GM21576 (cell line): Measurements from ENCODE around the gene GHITM.
"Not testable (repeated sequence)": the region's sequence is repeated elsewhere in the genome, so short reads cannot be mapped to it uniquely, and the experiment has no call there.

Experiments used
- ATAC-seq: cut with Tn5 transposase; IDR thresholded peaks from one replicate; pipeline ENCODE4 v1.9.1; 2021; ENCODE audit warnings: mild to moderate bottlenecking, moderate library complexity; ENCODE audit not compliant: unreplicated experiment

Gene GHITM

GRCh38 chr10:84147347-84147746, 8.0 kb downstream of the GHITM start:
- ATAC-seq: no peak

GRCh38 chr10:84148006-84148597, 8.8 kb downstream of the GHITM start:
- peak; percentile 68 for ATAC-seq

- no peak for ATAC-seq
Measured at GRCh38 chr10:84149854-84150253, 10.5 kb downstream of the GHITM start.

GRCh38 chr10:84152769-84153168, 13.5 kb downstream of the GHITM start:
- no peak for ATAC-seq

GRCh38 chr10:84155521-84155920, 16.2 kb downstream of the GHITM start:
- ATAC-seq: no peak

DNA sequence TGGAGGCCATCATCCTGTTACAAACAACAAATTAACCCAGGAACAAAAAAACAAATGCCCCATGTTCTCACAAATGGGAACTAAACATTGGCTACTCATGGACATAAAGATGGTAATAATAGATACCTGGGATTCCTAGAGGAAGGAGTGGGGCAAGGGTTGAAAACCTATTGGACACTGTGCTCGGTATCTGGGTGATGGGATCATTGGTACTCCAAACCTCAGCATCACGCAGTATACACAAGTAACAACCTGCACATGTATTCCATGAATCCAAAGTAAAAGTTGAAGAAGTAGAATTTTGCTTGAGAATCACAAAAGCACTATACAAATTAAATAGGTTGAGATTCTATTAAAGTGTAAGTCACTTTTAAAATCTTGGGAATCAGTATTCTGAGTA, 16.7 kb downstream of the GHITM start:
- no peak for ATAC-seq

- ATAC-seq: peak; percentile 48
Measured at GRCh38 chr10:84156768-84157167, 17.5 kb downstream of the GHITM start.

DNA sequence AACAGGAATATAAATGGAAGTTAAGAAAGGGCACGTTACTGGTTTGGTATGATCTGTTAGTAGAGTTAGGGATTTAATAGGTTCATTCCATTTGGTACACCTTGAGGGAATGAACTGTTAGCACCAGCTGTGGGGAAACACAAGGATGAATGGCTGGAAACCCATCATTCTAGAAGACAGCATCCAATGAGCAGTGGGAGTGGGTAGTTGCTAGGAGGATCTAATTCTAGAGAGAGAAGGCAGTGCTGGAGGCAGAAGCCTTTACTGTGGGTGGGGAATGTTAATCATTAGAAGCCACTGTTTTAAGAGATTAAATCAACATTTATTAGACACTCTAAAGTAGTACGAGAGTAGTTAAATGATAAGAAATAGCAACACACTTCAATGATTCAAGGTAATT, 18.8 kb downstream of the GHITM start:
- ATAC-seq: no peak

DNA sequence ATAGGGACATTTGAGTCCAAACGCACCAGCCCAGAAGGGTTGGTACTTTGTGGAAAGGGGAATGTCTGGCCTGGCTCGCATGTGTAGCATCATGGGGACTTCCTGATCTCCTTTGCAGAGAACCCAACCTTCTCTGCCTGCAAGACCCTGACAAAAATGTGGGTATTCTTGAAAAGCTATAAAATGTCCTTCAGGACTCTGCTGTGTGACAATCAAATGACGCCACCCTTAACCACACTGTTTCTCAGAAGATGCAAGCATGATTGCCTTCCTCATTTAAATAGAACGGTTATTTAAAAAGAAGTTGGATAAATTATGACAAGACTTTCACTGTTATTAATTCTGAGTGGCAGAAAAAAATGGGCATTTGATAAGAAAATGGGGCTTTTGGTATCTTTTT, 19.2 kb downstream of the GHITM start:
- no peak for ATAC-seq

DNA sequence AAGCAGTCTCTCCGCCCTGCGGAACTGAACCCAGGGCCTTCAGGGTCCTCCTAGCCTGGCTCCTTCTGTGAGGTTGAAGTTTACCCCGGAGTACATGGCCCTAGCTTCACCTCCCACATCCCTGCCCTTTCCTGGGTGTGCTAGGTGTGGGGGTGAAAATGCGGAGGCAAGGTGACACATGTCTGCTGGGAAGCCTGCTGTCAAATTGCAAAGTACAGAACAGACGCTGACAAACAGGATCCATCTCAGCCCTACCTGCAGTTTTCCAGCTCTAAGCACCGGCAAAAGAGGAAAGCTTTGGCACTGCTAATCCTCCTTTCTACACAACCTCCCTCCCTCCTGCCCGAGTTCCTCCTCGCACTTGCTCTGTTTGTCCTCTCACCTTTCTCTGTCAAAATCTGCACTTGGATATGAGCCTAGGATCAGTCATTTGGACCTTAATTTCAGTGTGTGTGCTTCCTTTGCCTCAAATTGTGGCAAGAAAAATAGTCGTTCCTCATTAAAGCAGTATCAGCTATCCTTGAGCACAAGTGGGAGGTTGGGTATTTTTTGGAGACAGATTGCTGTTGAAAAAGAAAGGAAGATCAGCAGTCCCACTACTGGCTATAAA, 19.9 kb downstream of the GHITM start:
- ATAC-seq: no peak

DNA sequence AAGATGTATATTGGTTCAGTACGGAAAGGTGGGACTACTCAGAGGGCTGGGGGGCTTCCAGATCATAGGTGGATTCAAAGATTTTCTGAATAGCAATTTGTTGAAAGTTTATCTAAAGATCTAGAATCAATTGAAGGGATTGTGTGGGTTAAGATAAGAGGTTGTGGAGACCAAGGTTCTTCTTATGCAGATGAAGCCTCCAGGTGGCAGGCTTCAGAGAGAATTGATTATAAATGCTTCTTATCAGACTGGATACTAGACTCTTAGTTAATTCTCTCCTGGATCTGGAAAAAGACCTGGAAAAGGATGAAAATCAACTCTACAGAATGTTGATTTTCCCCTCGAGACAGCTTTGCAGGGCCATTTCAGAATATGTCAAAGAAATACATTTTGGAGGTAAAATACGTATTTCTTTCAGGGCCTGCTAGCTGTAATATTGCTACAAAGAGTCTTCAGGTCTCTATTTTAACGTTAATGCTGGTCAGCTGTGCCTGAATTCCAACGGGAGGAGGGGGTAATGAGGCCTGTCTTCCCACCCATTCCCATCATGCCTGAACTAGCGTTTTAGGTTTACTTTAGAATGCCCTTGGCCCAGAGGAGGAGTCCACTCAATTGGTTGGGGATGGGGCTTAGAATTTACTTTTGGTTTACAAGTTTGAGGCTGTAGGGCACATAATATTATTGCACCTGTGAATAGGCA, 21.5 kb downstream of the GHITM start:
- ATAC-seq: no peak

- ATAC-seq: no peak
Measured at GRCh38 chr10:84163996-84164395, 24.7 kb downstream of the GHITM start.

DNA sequence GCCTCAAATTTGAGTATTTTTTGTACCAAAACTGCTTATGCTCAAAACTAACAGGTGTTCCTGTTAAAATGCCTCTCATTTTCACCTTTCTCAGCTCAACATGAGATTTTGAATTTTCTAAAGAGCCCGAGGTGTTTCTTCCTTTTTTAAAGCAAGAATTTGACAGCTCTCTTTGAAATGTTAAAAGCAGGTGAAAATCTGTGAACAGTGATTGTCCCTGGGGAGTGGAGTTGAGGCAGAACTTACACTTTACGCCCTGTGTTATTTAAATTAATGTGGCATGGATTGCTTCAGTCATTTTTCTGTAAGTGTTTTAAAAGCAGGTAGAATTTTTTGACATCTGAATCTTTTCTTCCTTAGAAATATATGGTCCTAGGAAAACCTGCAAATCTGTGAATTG, 25.1 kb downstream of the GHITM start:
- no peak for ATAC-seq

GRCh38 chr10:84166620-84167288, 27.4 kb downstream of the GHITM start:
- peak; percentile 42 for ATAC-seq

- peak; percentile 15 for ATAC-seq
Measured at GRCh38 chr10:84167289-84167653, 28.0 kb downstream of the GHITM start.

DNA sequence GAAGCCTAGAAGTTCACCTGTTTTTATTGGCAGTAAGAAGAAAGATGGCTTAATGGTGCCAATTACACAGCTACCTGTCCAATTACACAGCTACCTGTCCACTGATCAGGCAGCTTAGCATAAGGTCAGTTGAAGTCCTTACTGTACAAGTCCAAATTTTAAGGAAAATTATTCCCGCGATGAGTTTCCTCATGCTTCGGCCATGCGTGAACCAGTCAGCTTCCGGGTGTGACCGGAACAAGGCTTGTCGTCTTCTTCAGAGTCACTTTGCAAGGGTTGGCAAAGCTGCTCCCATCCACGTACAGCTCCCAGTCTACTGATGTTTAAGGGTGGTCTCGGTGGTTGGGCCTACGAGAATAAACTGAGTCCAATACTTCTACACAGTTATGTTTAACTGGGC, 29.1 kb downstream of the GHITM start:
- ATAC-seq: not testable (repeated sequence)

DNA sequence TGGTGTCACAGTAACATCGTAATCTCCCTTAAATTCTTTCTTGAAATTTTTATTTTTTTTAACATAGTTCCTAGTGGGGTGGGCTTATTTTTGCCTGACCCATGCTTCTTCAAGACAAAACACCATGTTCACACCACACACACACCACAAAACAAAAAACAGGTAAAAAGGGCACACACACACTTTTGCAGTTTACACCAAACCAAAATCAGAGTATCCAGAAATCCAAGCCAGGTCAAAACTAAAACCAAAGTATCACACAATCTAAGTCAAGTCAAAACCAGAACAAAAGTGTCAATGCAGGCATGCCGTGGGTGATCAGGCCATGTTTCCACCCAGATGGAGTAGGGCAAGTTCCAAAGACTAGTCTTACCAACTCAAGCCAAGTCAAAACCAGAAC, 31.9 kb downstream of the GHITM start:
- not testable (repeated sequence) for ATAC-seq

- peak; percentile 15 for ATAC-seq
Measured at GRCh38 chr10:84171700-84172466, 32.6 kb downstream of the GHITM start.

GRCh38 chr10:84172467-84173356, 33.4 kb downstream of the GHITM start:
- ATAC-seq: peak; percentile 51

GRCh38 chr10:84173501-84173929, 34.2 kb downstream of the GHITM start, which contains the start of gene GPR15LG:
GPR15LG (plus strand) TSS chr10:84173801; CDS start chr10:84173852, 51 bp downstream.
- ATAC-seq: peak; percentile 32
